GM21723 (cell line): ENCODE measurements around the gene NLGN3.

Experiments
- ATAC-seq: cut with Tn5 transposase; IDR thresholded peaks from one replicate; pipeline ENCODE4 v1.9.1; 2021; ENCODE audit warnings: mild to moderate bottlenecking, moderate library complexity; ENCODE audit not compliant: unreplicated experiment

NLGN3 gene

GRCh38 chrX:71210816-71211215 is 66.2 kb downstream of the NLGN3 start:
- no peak for ATAC-seq

- ATAC-seq: no peak
Measured at GRCh38 chrX:71212536-71212935, 67.9 kb downstream of the NLGN3 start.

- no peak for ATAC-seq
Measured at GRCh38 chrX:71214152-71214551, 69.5 kb downstream of the NLGN3 start.

GRCh38 chrX:71214604-71215337 is 70.1 kb downstream of the NLGN3 start:
- ATAC-seq: no peak

- ATAC-seq: no peak
Measured at GRCh38 chrX:71215338-71215912, 70.8 kb downstream of the NLGN3 start.

GRCh38 chrX:71216485-71216884 is 71.8 kb downstream of the NLGN3 start:
- no peak for ATAC-seq

GRCh38 chrX:71217298-71217697 is 72.7 kb downstream of the NLGN3 start:
- ATAC-seq: no peak
